HepG2 (cell line): Measurements from ENCODE around the gene PLA2G4F. TPM values are rescaled to one million over a fixed set of nuclear protein-coding genes. Genes with fewer than 3 reads are reported as not detected.

Source experiments
- BRCA1 ChIP-seq: sonication (generic); formaldehyde crosslinking; IDR thresholded peaks from 2 replicates; pipeline ENCODE4 v1.4.0; 2020; ENCODE audit warnings: missing genetic modification reagents
- CEBPG ChIP-seq: IDR thresholded peaks from 2 replicates; pipeline ENCODE4 v1.6.1; 2016
- CREB1 ChIP-seq, 2 experiments: fragments of 450-650 bp in 1 of 2; IDR thresholded peaks; 2 replicates each; pipeline ENCODE4 v1.6.1; 2016 to 2017; ENCODE audit warnings: control low read depth in 1 of 2, mild to moderate bottlenecking in 1 of 2, missing compliant biosample characterization in 1 of 2, missing genetic modification characterization in 1 of 2
- ELF3 ChIP-seq: IDR thresholded peaks from 2 replicates; pipeline ENCODE4 v1.6.1; 2016; ENCODE audit warnings: missing genetic modification reagents, missing compliant biosample characterization
- GATAD2A ChIP-seq: IDR thresholded peaks from 2 replicates; pipeline ENCODE4 v1.6.1; 2016
- GFI1 ChIP-seq: sonication (generic); formaldehyde crosslinking; IDR thresholded peaks from 2 replicates; pipeline ENCODE4 v1.5.0; 2020; ENCODE audit warnings: missing genetic modification reagents, mild to moderate bottlenecking, borderline replicate concordance
- MED1 ChIP-seq: sonication (generic); formaldehyde crosslinking; IDR thresholded peaks from 2 replicates; pipeline ENCODE4 v1.4.0; 2020; ENCODE audit warnings: missing genetic modification reagents
- MLLT10 ChIP-seq: sonication (generic); formaldehyde crosslinking; IDR thresholded peaks from 2 replicates; pipeline ENCODE4 v1.4.0; 2020; ENCODE audit warnings: missing genetic modification reagents
- MYNN ChIP-seq: sonication (generic); formaldehyde crosslinking; IDR thresholded peaks from 2 replicates; pipeline ENCODE4 v1.4.0; 2020; ENCODE audit warnings: mild to moderate bottlenecking, low read depth, missing genetic modification reagents
- NR1H2 ChIP-seq: sonication (generic); formaldehyde crosslinking; IDR thresholded peaks from 2 replicates; pipeline ENCODE4 v1.8.1; 2022; ENCODE audit warnings: low read depth, missing genetic modification reagents, borderline replicate concordance
- PITX1 ChIP-seq: sonication (generic); formaldehyde crosslinking; IDR thresholded peaks from 2 replicates; pipeline ENCODE4 v1.5.1; 2020; ENCODE audit warnings: mild to moderate bottlenecking, missing genetic modification reagents
- PPARG ChIP-seq: conservative IDR thresholded peaks from 2 replicates; pipeline ENCODE4 v1.6.1; 2016; ENCODE audit warnings: missing biosample characterization, missing genetic modification reagents
- RXRB ChIP-seq: IDR thresholded peaks from 2 replicates; pipeline ENCODE4 v1.6.1; 2016; ENCODE audit warnings: borderline replicate concordance, missing genetic modification reagents, missing compliant biosample characterization
- SATB2 ChIP-seq: sonication (generic); formaldehyde crosslinking; IDR thresholded peaks from 2 replicates; pipeline ENCODE4 v1.5.0; 2020; ENCODE audit warnings: missing genetic modification reagents
- SIX1 ChIP-seq: sonication (generic); formaldehyde crosslinking; IDR thresholded peaks from 2 replicates; pipeline ENCODE4 v1.4.0; 2020; ENCODE audit warnings: missing genetic modification reagents, borderline replicate concordance
- SOX13 ChIP-seq, 3 experiments: fragments of 450-650 bp in 1 of 3; sonication (generic) in 1 of 3; formaldehyde crosslinking in 1 of 3; IDR thresholded peaks in 2 of 3; conservative IDR thresholded peaks in 1 of 3; 2 replicates each; pipeline versions ENCODE4 v1.5.0 to v1.6.1; 2016 to 2020; ENCODE audit warnings: antibody characterized with exemption in 1 of 3, mild to moderate bottlenecking in 1 of 3, missing compliant biosample characterization in 1 of 3, missing genetic modification reagents in 1 of 3, moderate library complexity in 1 of 3
- SOX6 ChIP-seq, 2 experiments: fragments of 450-650 bp in 1 of 2; sonication (generic) in 1 of 2; formaldehyde crosslinking in 1 of 2; IDR thresholded peaks; 2 replicates each; pipeline versions ENCODE4 v1.4.0 to v1.6.1; 2017 to 2020; ENCODE audit warnings: antibody characterized with exemption in 1 of 2, mild to moderate bottlenecking in 1 of 2, missing genetic modification reagents in 1 of 2
- TCF7 ChIP-seq: sonication (generic); IDR thresholded peaks from 2 replicates; pipeline ENCODE4 v1.6.1; 2016; ENCODE audit warnings: antibody characterized with exemption, low read depth
- TEAD3 ChIP-seq: optimal IDR thresholded peaks from 2 replicates; pipeline ENCODE3; 2016; ENCODE audit warnings: borderline replicate concordance
- ZNF17 ChIP-seq: sonication (generic); formaldehyde crosslinking; IDR thresholded peaks from 2 replicates; pipeline ENCODE4 v1.5.0; 2020; ENCODE audit warnings: mild to moderate bottlenecking, missing genetic modification reagents
- ZNF292 ChIP-seq: sonication (generic); formaldehyde crosslinking; IDR thresholded peaks from 2 replicates; pipeline ENCODE4 v1.8.1; 2022; ENCODE audit warnings: mild to moderate bottlenecking, low read depth, missing genetic modification reagents, borderline replicate concordance
- ZNF501 ChIP-seq: sonication (generic); formaldehyde crosslinking; IDR thresholded peaks from 2 replicates; pipeline ENCODE4 v1.5.1; 2020; ENCODE audit warnings: mild to moderate bottlenecking, moderate library complexity, missing genetic modification reagents
- ZNF570 ChIP-seq: sonication (generic); formaldehyde crosslinking; IDR thresholded peaks from 2 replicates; pipeline ENCODE4 v1.4.0; 2020; ENCODE audit warnings: mild to moderate bottlenecking, missing genetic modification reagents, borderline replicate concordance
- ZNF644 ChIP-seq: IDR thresholded peaks from 2 replicates; pipeline ENCODE4 v1.6.1; 2016; ENCODE audit warnings: low read depth
- ZNF672 ChIP-seq: sonication (generic); formaldehyde crosslinking; IDR thresholded peaks from 2 replicates; pipeline ENCODE4 v1.8.1; 2022; ENCODE audit warnings: missing genetic modification reagents
- ZNF83 ChIP-seq: sonication (generic); formaldehyde crosslinking; IDR thresholded peaks from 2 replicates; pipeline ENCODE4 v1.4.0; 2020; ENCODE audit warnings: missing genetic modification reagents, mild to moderate bottlenecking, borderline replicate concordance
- polyA plus RNA-seq, 8 experiments: library from polyadenylated mRNA; depleted of rRNA in 3 of 8; stranded (reverse) in 7 of 8; unstranded in 1 of 8; fragments of >200 nt; fragmentation: Illumina TruSeq in 4 of 8; extraction: Trizol in 4 of 8; gene quantifications; 2 replicates each; pipeline versions ENCODE4 v1.2.1 to v1.2.3, GENCODE V29; 2011 to 2016; ENCODE audit warnings: low read depth in 4 of 8, missing spikeins in 1 of 8, mixed read lengths in 1 of 8; ENCODE audit not compliant: insufficient read depth in 1 of 8
- total RNA-seq, 5 experiments: library from RNA; depleted of rRNA; stranded (reverse); fragments of >200 nt; fragmentation: Illumina TruSeq; extraction: Trizol; gene quantifications; 2 replicates each; pipeline ENCODE4 v1.2.3, GENCODE V29; 2016; ENCODE audit warnings: low read depth in 1 of 5
- TF ChIP-seq, protein P1 (sequence below): sonication (generic); formaldehyde crosslinking; IDR thresholded peaks from 2 replicates; pipeline ENCODE4 v1.5.1; 2020; ENCODE audit warnings: mild to moderate bottlenecking, moderate library complexity, missing genetic modification reagents
- TF ChIP-seq, protein P2 (sequence below): sonication (generic); formaldehyde crosslinking; IDR thresholded peaks from 2 replicates; pipeline ENCODE4 v1.4.0; 2020; ENCODE audit warnings: missing genetic modification reagents
- TF ChIP-seq, protein P3 (sequence below): sonication (generic); formaldehyde crosslinking; IDR thresholded peaks from 2 replicates; pipeline ENCODE4 v1.4.0; 2020; ENCODE audit warnings: missing genetic modification reagents

PLA2G4F gene
- total and polyA plus RNA-seq, 2 of the 13 experiments (the other 11 are each of a cell fraction or from before 2014, with no cell fraction given), result 0.07 TPM; not detected in 1

DNA sequence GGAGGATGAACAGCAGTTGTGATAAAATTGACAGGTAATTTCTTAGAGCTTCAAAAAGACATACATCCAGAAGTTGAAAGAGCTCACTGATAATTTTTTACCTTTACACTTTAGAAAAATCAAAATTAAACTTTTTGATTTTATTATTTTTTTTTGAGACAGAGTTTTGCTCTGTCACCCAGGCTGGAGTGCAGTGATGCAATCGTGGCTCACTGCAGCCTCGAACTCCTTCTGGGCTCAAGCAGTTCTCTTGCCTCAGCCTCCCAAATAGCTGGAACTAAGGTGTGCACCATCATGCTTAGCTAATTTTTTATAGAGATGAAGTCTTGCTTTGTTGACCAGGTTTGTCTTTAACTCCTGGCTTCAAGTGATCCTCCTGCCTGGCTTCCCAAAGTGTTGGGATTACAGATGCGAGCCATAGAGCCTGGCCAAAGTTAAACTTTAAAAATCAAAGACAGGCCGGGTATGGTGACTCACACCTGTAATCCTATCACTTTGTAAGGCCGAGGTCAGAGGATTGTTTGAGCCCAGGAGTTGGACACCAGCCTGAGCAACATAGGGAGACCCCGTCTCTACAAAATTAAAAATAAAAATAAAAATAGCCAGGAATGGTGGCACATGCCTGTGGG, 21.7 kb downstream of the PLA2G4F start (continued):
- TF ChIP-seq, protein P1, sequence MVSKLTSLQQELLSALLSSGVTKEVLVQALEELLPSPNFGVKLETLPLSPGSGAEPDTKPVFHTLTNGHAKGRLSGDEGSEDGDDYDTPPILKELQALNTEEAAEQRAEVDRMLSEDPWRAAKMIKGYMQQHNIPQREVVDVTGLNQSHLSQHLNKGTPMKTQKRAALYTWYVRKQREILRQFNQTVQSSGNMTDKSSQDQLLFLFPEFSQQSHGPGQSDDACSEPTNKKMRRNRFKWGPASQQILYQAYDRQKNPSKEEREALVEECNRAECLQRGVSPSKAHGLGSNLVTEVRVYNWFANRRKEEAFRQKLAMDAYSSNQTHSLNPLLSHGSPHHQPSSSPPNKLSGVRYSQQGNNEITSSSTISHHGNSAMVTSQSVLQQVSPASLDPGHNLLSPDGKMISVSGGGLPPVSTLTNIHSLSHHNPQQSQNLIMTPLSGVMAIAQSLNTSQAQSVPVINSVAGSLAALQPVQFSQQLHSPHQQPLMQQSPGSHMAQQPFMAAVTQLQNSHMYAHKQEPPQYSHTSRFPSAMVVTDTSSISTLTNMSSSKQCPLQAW (CRISPR knock-in tag), result 0 out of 2 replicates have a peak, but pooled peaks have one; percentile 47
- TF ChIP-seq, protein P2, sequence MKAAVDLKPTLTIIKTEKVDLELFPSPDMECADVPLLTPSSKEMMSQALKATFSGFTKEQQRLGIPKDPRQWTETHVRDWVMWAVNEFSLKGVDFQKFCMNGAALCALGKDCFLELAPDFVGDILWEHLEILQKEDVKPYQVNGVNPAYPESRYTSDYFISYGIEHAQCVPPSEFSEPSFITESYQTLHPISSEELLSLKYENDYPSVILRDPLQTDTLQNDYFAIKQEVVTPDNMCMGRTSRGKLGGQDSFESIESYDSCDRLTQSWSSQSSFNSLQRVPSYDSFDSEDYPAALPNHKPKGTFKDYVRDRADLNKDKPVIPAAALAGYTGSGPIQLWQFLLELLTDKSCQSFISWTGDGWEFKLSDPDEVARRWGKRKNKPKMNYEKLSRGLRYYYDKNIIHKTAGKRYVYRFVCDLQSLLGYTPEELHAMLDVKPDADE (CRISPR knock-in tag), result no peak
- TF ChIP-seq ELF3 (CRISPR knock-in tag), result 0 out of 2 replicates have a peak, but pooled peaks have one; percentile 25
- TF ChIP-seq TEAD3 (CRISPR knock-in tag), result peak; percentile 13
- no peak for TF ChIP-seq NR1H2 (CRISPR knock-in tag)
- TF ChIP-seq MLLT10 (CRISPR knock-in tag), result no peak
- no peak for TF ChIP-seq SOX6 (IDR thresholded peaks at IDR 0.05)
- TF ChIP-seq SOX6 (CRISPR knock-in tag; IDR thresholded peaks at IDR 0.05), result peak; percentile 42; the same call in 1 of the 2 replicates
- 0 out of 2 replicates have a peak, but pooled peaks have one; percentile 15 for TF ChIP-seq MED1 (CRISPR knock-in tag)
- no peak for TF ChIP-seq CREB1 (IDR thresholded peaks at IDR 0.05)
- TF ChIP-seq CREB1 (CRISPR knock-in tag; IDR thresholded peaks at IDR 0.05), result 0 out of 2 replicates have a peak, but pooled peaks have one; percentile 18
- peak; percentile 53; the same call in 1 of the 2 replicates for TF ChIP-seq TCF7
- no peak for TF ChIP-seq BRCA1 (CRISPR knock-in tag)
- 0 out of 2 replicates have a peak, but pooled peaks have one; percentile 21 for TF ChIP-seq GFI1
- peak; percentile 46; the same call in 1 of the 2 replicates for TF ChIP-seq GATAD2A (CRISPR knock-in tag)
- no peak for TF ChIP-seq SATB2 (CRISPR knock-in tag)
- TF ChIP-seq ZNF570 (CRISPR knock-in tag), result no peak
- no peak for TF ChIP-seq ZNF672 (CRISPR knock-in tag)
- TF ChIP-seq SIX1 (CRISPR knock-in tag), result peak; percentile 75; the same call in 1 of the 2 replicates
- peak; percentile 72 for TF ChIP-seq PITX1 (CRISPR knock-in tag)
- no peak for TF ChIP-seq MYNN
- TF ChIP-seq ZNF292 (CRISPR knock-in tag), result peak; percentile 39; the same call in 1 of the 2 replicates
- 0 out of 2 replicates have a peak, but pooled peaks have one; percentile 34 for TF ChIP-seq PPARG
- TF ChIP-seq, protein P3, sequence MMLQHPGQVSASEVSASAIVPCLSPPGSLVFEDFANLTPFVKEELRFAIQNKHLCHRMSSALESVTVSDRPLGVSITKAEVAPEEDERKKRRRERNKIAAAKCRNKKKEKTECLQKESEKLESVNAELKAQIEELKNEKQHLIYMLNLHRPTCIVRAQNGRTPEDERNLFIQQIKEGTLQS (CRISPR knock-in tag), result peak; percentile 64; the same call in 1 of the 2 replicates
- TF ChIP-seq ZNF644, result peak; percentile 74
- no peak for TF ChIP-seq ZNF17 (CRISPR knock-in tag)
- TF ChIP-seq RXRB (CRISPR knock-in tag), result 0 out of 2 replicates have a peak, but pooled peaks have one; percentile 17
- TF ChIP-seq ZNF501 (CRISPR knock-in tag), result 0 out of 2 replicates have a peak, but pooled peaks have one; percentile 11
- TF ChIP-seq SOX13 (IDR thresholded peaks at IDR 0.05), result no peak
- TF ChIP-seq SOX13 (CRISPR knock-in tag; conservative IDR thresholded peaks at IDR 0.05 in 1 of 2, IDR thresholded peaks at IDR 0.05 in 1 of 2), result peak in 1 of 2 experiments; percentile 44; a peak in 2 of 4 replicates
- no peak for TF ChIP-seq ZNF83
- TF ChIP-seq CEBPG (CRISPR knock-in tag), result peak; percentile 71
- TF ChIP-seq, all 625 proteins: peak for 30
